HepG2 (cell line): Measurements from ENCODE around the gene IFNA6. TPM values are rescaled to one million over a fixed set of nuclear protein-coding genes. Genes with fewer than 3 reads are reported as not detected.

Experiments
- CREBL2 ChIP-seq: sonication (generic); formaldehyde crosslinking; IDR thresholded peaks from 2 replicates; pipeline ENCODE4 v1.8.1; 2023; ENCODE audit warnings: missing genetic modification reagents, mild to moderate bottlenecking, borderline replicate concordance
- E2F5 ChIP-seq: sonication (generic); formaldehyde crosslinking; conservative IDR thresholded peaks from 2 replicates; pipeline ENCODE4 v1.4.0; 2020; ENCODE audit warnings: missing genetic modification reagents
- KAT7 ChIP-seq: IDR thresholded peaks from 2 replicates; pipeline ENCODE4 v1.6.1; 2018; ENCODE audit warnings: borderline replicate concordance, missing compliant biosample characterization
- MXD1 ChIP-seq: sonication (generic); formaldehyde crosslinking; IDR thresholded peaks from 2 replicates; pipeline ENCODE4 v1.4.0; 2020; ENCODE audit warnings: mild to moderate bottlenecking, missing genetic modification reagents
- MXI1 ChIP-seq: IDR thresholded peaks from 3 replicates; pipeline ENCODE4 v1.6.1; 2012; ENCODE audit warnings: low read depth, low read length, inconsistent platforms, borderline replicate concordance
- MYPOP ChIP-seq: sonication (generic); formaldehyde crosslinking; IDR thresholded peaks from 2 replicates; pipeline ENCODE4 v1.8.1; 2023; ENCODE audit warnings: mild to moderate bottlenecking, moderate library complexity, missing genetic modification reagents
- PAX8 ChIP-seq: sonication (generic); formaldehyde crosslinking; IDR thresholded peaks from 2 replicates; pipeline ENCODE4 v1.8.0; 2022; ENCODE audit warnings: mild to moderate bottlenecking, missing genetic modification reagents, borderline replicate concordance
- POLR2G ChIP-seq: fragments of 200-400 bp; formaldehyde crosslinking; IDR thresholded peaks from 2 replicates; pipeline ENCODE4 v1.6.1; 2018; ENCODE audit warnings: mild to moderate bottlenecking, low read depth, low read length, moderate library complexity
- RBM39 ChIP-seq: fragments of 200-400 bp; formaldehyde crosslinking; IDR thresholded peaks from one replicate; pipeline ENCODE4 v1.6.1; 2018; ENCODE audit warnings: antibody characterized with exemption, mild to moderate bottlenecking, low read depth, low read length; ENCODE audit not compliant: poor library complexity, severe bottlenecking
- THAP11 ChIP-seq: IDR thresholded peaks from 2 replicates; pipeline ENCODE4 v1.6.1; 2016; ENCODE audit warnings: missing biosample characterization, missing genetic modification reagents
- ZBTB33 ChIP-seq: sonication (generic); formaldehyde crosslinking; IDR thresholded peaks from 2 replicates; pipeline ENCODE4 v1.4.0; 2020; ENCODE audit warnings: missing genetic modification reagents
- ZFYVE20 ChIP-seq: sonication (generic); formaldehyde crosslinking; IDR thresholded peaks from 2 replicates; pipeline ENCODE4 v1.8.0; 2023; ENCODE audit warnings: low read depth, mild to moderate bottlenecking, moderate library complexity, missing genetic modification reagents, borderline replicate concordance
- ZMYM4 ChIP-seq: sonication (generic); formaldehyde crosslinking; IDR thresholded peaks from 2 replicates; pipeline ENCODE4 v1.8.1; 2023; ENCODE audit warnings: mild to moderate bottlenecking, missing genetic modification reagents
- ZNF101 ChIP-seq: sonication (generic); formaldehyde crosslinking; IDR thresholded peaks from 2 replicates; pipeline ENCODE4 v1.4.0; 2020; ENCODE audit warnings: mild to moderate bottlenecking, low read depth, missing genetic modification reagents, borderline replicate concordance
- ZNF331 ChIP-seq: sonication (generic); formaldehyde crosslinking; IDR thresholded peaks from 2 replicates; pipeline ENCODE4 v1.4.0; 2020; ENCODE audit warnings: missing genetic modification reagents
- ZNF687 ChIP-seq: sonication (generic); formaldehyde crosslinking; IDR thresholded peaks from 2 replicates; pipeline ENCODE4 v1.5.1; 2020; ENCODE audit warnings: mild to moderate bottlenecking, missing genetic modification reagents, moderate library complexity
- ZNF740 ChIP-seq: sonication (generic); formaldehyde crosslinking; IDR thresholded peaks from 2 replicates; pipeline ENCODE4 v1.4.0; 2020; ENCODE audit warnings: missing genetic modification reagents
- ZNF768 ChIP-seq: sonication (generic); formaldehyde crosslinking; IDR thresholded peaks from 2 replicates; pipeline ENCODE4 v1.4.0; 2020; ENCODE audit warnings: missing genetic modification reagents
- polyA plus RNA-seq, 8 experiments: library from polyadenylated mRNA; depleted of rRNA in 3 of 8; stranded (reverse) in 7 of 8; unstranded in 1 of 8; fragments of >200 nt; fragmentation: Illumina TruSeq in 4 of 8; extraction: Trizol in 4 of 8; gene quantifications; 2 replicates each; pipeline versions ENCODE4 v1.2.1 to v1.2.3, GENCODE V29; 2011 to 2016; ENCODE audit warnings: low read depth in 4 of 8, missing spikeins in 1 of 8, mixed read lengths in 1 of 8; ENCODE audit not compliant: insufficient read depth in 1 of 8
- total RNA-seq, 5 experiments: library from RNA; depleted of rRNA; stranded (reverse); fragments of >200 nt; fragmentation: Illumina TruSeq; extraction: Trizol; gene quantifications; 2 replicates each; pipeline ENCODE4 v1.2.3, GENCODE V29; 2016; ENCODE audit warnings: low read depth in 1 of 5

IFNA6 gene
- total and polyA plus RNA-seq, 2 of the 13 experiments (the other 11 are each of a cell fraction or from before 2014, with no cell fraction given), result not detected

- TF ChIP-seq ZNF740 (CRISPR knock-in tag) (no peak), POLR2G (peak; percentile 76), THAP11 (peak; percentile 69; the same call in 1 of the 2 replicates), CREBL2 (CRISPR knock-in tag) (no peak; the same call in 1 of the 2 replicates), ZBTB33 (no peak), ZNF331 (0 out of 2 replicates have a peak, but pooled peaks have one; percentile 52), ZFYVE20 (CRISPR knock-in tag) (no peak), ZNF101 (no peak), ZNF687 (CRISPR knock-in tag) (peak; percentile 93), MYPOP (CRISPR knock-in tag) (peak; percentile 52), RBM39 (no peak), MXD1 (CRISPR knock-in tag) (peak; percentile 93), MXI1 (peak; percentile 18; the same call in 1 of the 3 replicates), PAX8 (CRISPR knock-in tag) (no peak; the same call in 1 of the 2 replicates), ZMYM4 (CRISPR knock-in tag) (no peak), KAT7 (CRISPR knock-in tag) (peak; percentile 87; the same call in 1 of the 2 replicates), E2F5 (CRISPR knock-in tag) (0 out of 2 replicates have a peak, but pooled peaks have one; percentile 35), ZNF768 (peak; percentile 83)
Measured at GRCh38 chr9:21334701-21335632, 15.7 kb downstream of the IFNA6 start, which contains the start of gene KLHL9 (continued).
